Sigmoid colon (tissue), 7 donors: ENCODE measurements around the gene CDKL5. TPM values are rescaled to one million over a fixed set of nuclear protein-coding genes. Genes with fewer than 3 reads are reported as not detected.

Experiments used
- DNase-seq: peaks from one replicate; pipeline ENCODE4 v3.0.0-alpha.2; 2019
- H3K27ac ChIP-seq, 4 donors: fragments of 200-600 bp; sonication (generic); one replicate each; pipeline ENCODE4 v1.5.1; 2016 to 2019; ENCODE audit warnings: mild to moderate bottlenecking in 1 of 4
- H3K27me3 ChIP-seq, 3 donors: fragments of 200-600 bp; sonication (generic); one replicate each; pipeline ENCODE4 v1.5.1; 2019; ENCODE audit warnings: mild to moderate bottlenecking in 1 of 3
- H3K36me3 ChIP-seq, 4 donors: fragments of 200-600 bp; sonication (generic); one replicate each; pipeline ENCODE4 v1.5.1; 2016 to 2019
- H3K4me1 ChIP-seq, 4 donors: fragments of 200-600 bp; sonication (generic); one replicate each; pipeline ENCODE4 v1.5.1; 2017 to 2019
- H3K4me3 ChIP-seq, 4 donors: fragments of 200-600 bp; sonication (generic); one replicate each; pipeline ENCODE4 v1.5.1; 2017 to 2019; ENCODE audit warnings: mild to moderate bottlenecking in 2 of 4, moderate library complexity in 1 of 4
- H3K9me3 ChIP-seq, 4 donors: fragments of 200-600 bp in 3 of 4; sonication (generic) in 3 of 4; one replicate each; pipeline versions ENCODE4 v1.5.1 to v1.6.1; 2013 to 2019
- CTCF ChIP-seq, 4 experiments: fragments of 450-650 bp in 3 of 4; fragments of 200-600 bp in 1 of 4; IDR thresholded peaks; one replicate each; pipeline ENCODE4 v1.5.1; 2016 to 2019; ENCODE audit warnings: antibody characterized with exemption in 4 of 4, mild to moderate bottlenecking in 3 of 4, moderate library complexity in 2 of 4
- EP300 ChIP-seq, 4 donors: sonication (generic); formaldehyde crosslinking; IDR thresholded peaks; one replicate each; pipeline ENCODE4 v1.6.1; 2017; ENCODE audit warnings: antibody characterized with exemption in 4 of 4
- POLR2A ChIP-seq, 2 donors: fragments of 450-650 bp; IDR thresholded peaks; one replicate each; pipeline ENCODE4 v1.6.1; 2016; ENCODE audit warnings: antibody characterized with exemption in 2 of 2, mild to moderate bottlenecking in 2 of 2, moderate library complexity in 2 of 2
- POLR2AphosphoS5 ChIP-seq, 4 donors: sonication (generic); formaldehyde crosslinking; IDR thresholded peaks; one replicate each; pipeline ENCODE4 v1.6.1; 2017; ENCODE audit warnings: antibody characterized with exemption in 4 of 4
- WGBS, 2 donors: extraction: QIAGEN DNeasy Blood & Tissue Kit; methylation state at CpG; one replicate each; pipeline ENCODE4 v1.1.7; 2013; 5-methylcytosine and 5-hydroxymethylcytosine counted together
- intact Hi-C: fragments of 100-400 bp; cut with DNase I; formaldehyde crosslinking; loops from one replicate; pipeline ENCODE4 v1.15.1; 2023
- polyA plus RNA-seq, 3 donors: library from polyadenylated mRNA; stranded (reverse); fragments of 200-250 nt; gene quantifications; one replicate each; pipeline ENCODE4 v1.2.3, GENCODE V29; 2013
- total RNA-seq, 4 donors: library from RNA; depleted of rRNA; stranded (reverse); fragments of >200 nt; gene quantifications; one replicate each; pipeline ENCODE4 v1.1.0, GENCODE V29; 2016
- donor health status: healthy with polysubstance abuse.
- donor health status: Bipolar disorder and iron deficiency.
- donor health status: healthy.

The CDKL5 gene
- total and polyA plus RNA-seq, 7 donors: 0.46 to 8.9 (median 5.2) TPM

- TF ChIP-seq CTCF (IDR thresholded peaks at IDR 0.05) (no peak), EP300 (IDR thresholded peaks at IDR 0.05) (no peak), POLR2A (IDR thresholded peaks at IDR 0.05) (no peak), POLR2AphosphoS5 (IDR thresholded peaks at IDR 0.05) (no peak)
- Histone ChIP-seq H3K9me3 (no peaks in the 10 kb centered on the region), H3K27me3 (no peaks in the 10 kb centered on the region), H3K27ac (no peak overlapping the region), H3K36me3 (no peaks in the 10 kb centered on the region), H3K4me3 (no peak overlapping the region), H3K4me1 (no peaks in the 10 kb centered on the region)
- no peak for DNase-seq
- WGBS, 2 donors: 93 to 94% methylated on average over 8 of the region's 8 CpGs
- intact Hi-C loops: no loop called here
These were observed 205.5 kb downstream of the CDKL5 start for GRCh38 chrX:18630934-18631333.

GRCh38 chrX:18638398-18638797, 213.0 kb downstream of the CDKL5 start:
- DNase-seq: no peak
- TF ChIP-seq POLR2A (IDR thresholded peaks at IDR 0.05) (no peak), EP300 (IDR thresholded peaks at IDR 0.05) (no peak), POLR2AphosphoS5 (IDR thresholded peaks at IDR 0.05) (no peak)
- 89 to 92% methylated on average over 2 of the region's 2 CpGs for WGBS, 2 donors
- H3K27me3 ChIP-seq: no peaks in the 10 kb centered on the region
- no peaks in the 10 kb centered on the region for H3K9me3 ChIP-seq
- no peak overlapping the region for H3K4me3 ChIP-seq
- no peak overlapping the region for H3K27ac ChIP-seq
- H3K36me3 ChIP-seq: no peaks in the 10 kb centered on the region
- intact Hi-C loops: no loop called here
- H3K4me1 ChIP-seq: no peaks in the 10 kb centered on the region

GRCh38 chrX:18639280-18639679, 213.9 kb downstream of the CDKL5 start:
- no peaks in the 10 kb centered on the region for H3K9me3 ChIP-seq
- H3K27me3 ChIP-seq: no peaks in the 10 kb centered on the region
- WGBS, 2 donors: 96 to 100% methylated on average over 2 of the region's 2 CpGs

GRCh38 chrX:18640686-18641085, 215.3 kb downstream of the CDKL5 start:
- no peaks in the 10 kb centered on the region for H3K36me3 ChIP-seq
- H3K27me3 ChIP-seq: no peaks in the 10 kb centered on the region
- H3K4me3 ChIP-seq: no peak overlapping the region
- DNase-seq: no peak
- TF ChIP-seq POLR2A (IDR thresholded peaks at IDR 0.05) (no peak), POLR2AphosphoS5 (IDR thresholded peaks at IDR 0.05) (no peak), CTCF (IDR thresholded peaks at IDR 0.05) (no peak), EP300 (IDR thresholded peaks at IDR 0.05) (no peak)
- intact Hi-C loops: no loop called here
- no peaks in the 10 kb centered on the region for H3K9me3 ChIP-seq
- no peak overlapping the region for H3K27ac ChIP-seq
- no peaks in the 10 kb centered on the region for H3K4me1 ChIP-seq
- 75 to 87% methylated on average over 10 of the region's 10 CpGs for WGBS, 2 donors

More at GRCh38 chrX:18639280-18639679, 213.9 kb downstream of the CDKL5 start:
- no peaks in the 10 kb centered on the region for H3K36me3 ChIP-seq
- no peak for DNase-seq
- intact Hi-C loops: no loop called here
- no peak overlapping the region for H3K4me3 ChIP-seq
- no peak overlapping the region for H3K27ac ChIP-seq
- TF ChIP-seq POLR2AphosphoS5 (IDR thresholded peaks at IDR 0.05) (no peak), EP300 (IDR thresholded peaks at IDR 0.05) (no peak), CTCF (IDR thresholded peaks at IDR 0.05) (no peak), POLR2A (IDR thresholded peaks at IDR 0.05) (no peak)
- no peaks in the 10 kb centered on the region for H3K4me1 ChIP-seq

GRCh38 chrX:18643243-18643642, 217.8 kb downstream of the CDKL5 start:
- intact Hi-C loops: no loop called here
- DNase-seq: no peak
- Histone ChIP-seq H3K4me1 (no peaks in the 10 kb centered on the region), H3K9me3 (no peaks in the 10 kb centered on the region), H3K27me3 (no peaks in the 10 kb centered on the region), H3K4me3 (no peak overlapping the region), H3K27ac (no peak overlapping the region), H3K36me3 (no peaks in the 10 kb centered on the region)
- 91 to 97% methylated on average over 3 of the region's 3 CpGs for WGBS, 2 donors
- no peak for TF ChIP-seq EP300 (IDR thresholded peaks at IDR 0.05)
- TF ChIP-seq CTCF (IDR thresholded peaks at IDR 0.05): no peak
- no peak for TF ChIP-seq POLR2A (IDR thresholded peaks at IDR 0.05)
- TF ChIP-seq POLR2AphosphoS5 (IDR thresholded peaks at IDR 0.05): no peak
